ENCODE data around the gene TTBK2. TPM values are rescaled to one million over a fixed set of nuclear protein-coding genes. Genes with fewer than 3 reads are reported as not detected.

Gene TTBK2
- total RNA-seq, 2 donors from 2014 or later = 14.0 to 21.9 TPM

DNA sequence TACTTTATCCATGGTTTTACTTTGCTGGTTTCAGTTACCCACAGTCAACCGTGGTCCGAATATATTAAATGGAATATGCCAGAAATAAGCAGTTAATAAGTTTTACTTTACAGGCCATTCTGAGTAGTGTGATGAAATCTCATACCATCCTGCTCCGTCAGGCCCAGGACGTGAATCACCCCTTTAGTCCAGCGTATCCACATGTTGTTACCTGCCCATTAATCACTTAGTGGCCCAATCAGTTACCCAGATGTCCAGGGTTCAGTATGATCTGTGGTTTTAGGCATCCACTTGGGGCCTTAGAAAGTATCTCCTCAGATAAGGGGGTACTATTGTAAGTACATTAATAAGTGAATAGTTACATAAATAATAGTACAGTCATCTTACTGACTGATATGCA is 88.0 kb downstream of the TTBK2 start:
- H3K4me1 Mint-ChIP-seq (ENCODE audit: low read depth in 2 of 2) = no peaks in the 10 kb centered on the region
- H3K4me3 Mint-ChIP-seq = no peak overlapping the region
- no peak for DNase-seq (ENCODE audit: low spot score)

DNA sequence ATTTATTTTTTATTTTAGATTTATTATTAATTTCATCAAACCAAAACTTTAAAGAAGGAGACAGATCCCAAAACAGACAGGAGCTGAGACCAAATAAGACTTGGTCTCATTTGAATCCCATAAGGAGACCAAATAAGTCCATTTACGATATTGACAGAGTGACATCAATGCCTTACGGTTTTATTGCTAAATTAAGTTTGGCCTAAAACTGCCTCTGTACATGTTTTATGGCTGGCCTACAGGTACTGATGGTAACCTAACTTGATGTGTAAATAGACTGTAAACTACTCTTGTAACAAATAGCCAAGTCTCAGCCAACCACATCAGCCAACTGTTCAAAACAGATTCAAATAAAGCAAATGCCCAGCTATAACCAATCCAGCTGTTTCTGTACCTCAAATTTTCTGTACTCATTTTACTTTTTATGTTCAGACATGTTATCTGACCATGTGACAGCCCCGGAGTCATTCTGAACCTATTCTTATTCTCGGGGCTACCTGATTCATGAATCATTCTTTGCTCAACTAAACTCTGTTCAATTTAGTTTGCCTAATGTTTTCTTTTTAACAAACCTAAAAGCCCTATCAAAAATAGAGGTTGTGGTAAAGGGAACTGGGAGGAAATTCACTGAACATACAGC is 94.2 kb downstream of the TTBK2 start:
- Mint-ChIP-seq H3K36me3 (peaks cover 7% of the 10 kb centered on the region), H3K27ac (no peak overlapping the region), H3K4me3 (no peak overlapping the region), H3K9me3 (no peaks in the 10 kb centered on the region), H3K4me1 (ENCODE audit: low read depth in 2 of 2) (no peaks in the 10 kb centered on the region), H3K27me3 (no peaks in the 10 kb centered on the region)
- ATAC-seq = no peak
- no peak for DNase-seq (ENCODE audit: low spot score)

More for the DNA sequence above, 88.0 kb downstream of the TTBK2 start:
- no peaks in the 10 kb centered on the region for H3K27me3 Mint-ChIP-seq
- no peak for ATAC-seq
- no peaks in the 10 kb centered on the region for H3K36me3 Mint-ChIP-seq
- no peaks in the 10 kb centered on the region for H3K9me3 Mint-ChIP-seq
- H3K27ac Mint-ChIP-seq = no peak overlapping the region

DNA sequence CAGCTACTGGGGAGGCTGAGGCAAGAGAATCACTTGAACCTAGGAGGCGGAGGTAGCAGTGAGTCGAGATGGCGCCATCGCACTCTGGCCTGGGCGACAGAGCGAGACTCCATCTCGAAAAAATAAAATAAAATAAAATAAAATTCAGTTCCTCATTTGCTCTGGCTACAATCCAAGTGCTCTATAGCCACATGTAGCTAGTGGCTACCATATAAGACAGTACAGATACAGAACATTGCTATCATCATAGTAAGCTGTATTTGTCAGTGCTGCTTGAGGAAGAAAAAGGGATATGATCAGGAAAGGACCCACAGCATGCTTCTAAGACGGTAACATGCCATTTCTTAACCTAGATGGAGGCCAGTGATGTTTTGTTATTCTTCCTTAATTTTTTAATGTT is 95.0 kb downstream of the TTBK2 start:
- Mint-ChIP-seq H3K4me1 (ENCODE audit: low read depth in 2 of 2) (no peaks in the 10 kb centered on the region), H3K4me3 (no peak overlapping the region), H3K27ac (no peak overlapping the region), H3K36me3 (peaks cover 7% of the 10 kb centered on the region), H3K9me3 (no peaks in the 10 kb centered on the region), H3K27me3 (no peaks in the 10 kb centered on the region)
- ATAC-seq = no peak
- no peak for DNase-seq (ENCODE audit: low spot score)

DNA sequence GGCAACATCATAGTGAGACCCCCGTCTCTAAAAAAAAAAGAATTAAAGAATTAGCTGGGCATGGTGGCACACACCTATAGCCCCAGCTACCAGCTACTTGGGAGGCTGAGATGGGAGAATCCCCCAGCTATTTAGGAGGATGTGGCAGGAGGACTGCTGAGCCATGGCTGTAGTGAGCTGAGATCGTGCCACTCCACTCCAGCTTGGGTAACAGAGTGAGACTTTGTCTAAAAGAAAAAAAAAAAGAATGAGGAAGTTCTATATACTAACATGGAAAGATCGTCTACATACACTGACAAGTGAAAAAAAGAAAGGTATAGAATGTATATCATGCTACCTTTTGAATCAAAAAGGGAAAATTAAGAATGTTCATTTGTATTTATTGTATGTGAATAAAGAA is 99.8 kb downstream of the TTBK2 start:
- DNase-seq (ENCODE audit: low spot score) = no peak
- Mint-ChIP-seq H3K4me3 (no peak overlapping the region), H3K4me1 (ENCODE audit: low read depth in 2 of 2) (no peaks in the 10 kb centered on the region), H3K9me3 (no peaks in the 10 kb centered on the region), H3K27me3 (no peaks in the 10 kb centered on the region), H3K27ac (no peak overlapping the region), H3K36me3 (no peaks in the 10 kb centered on the region)
- no peak for ATAC-seq

DNA sequence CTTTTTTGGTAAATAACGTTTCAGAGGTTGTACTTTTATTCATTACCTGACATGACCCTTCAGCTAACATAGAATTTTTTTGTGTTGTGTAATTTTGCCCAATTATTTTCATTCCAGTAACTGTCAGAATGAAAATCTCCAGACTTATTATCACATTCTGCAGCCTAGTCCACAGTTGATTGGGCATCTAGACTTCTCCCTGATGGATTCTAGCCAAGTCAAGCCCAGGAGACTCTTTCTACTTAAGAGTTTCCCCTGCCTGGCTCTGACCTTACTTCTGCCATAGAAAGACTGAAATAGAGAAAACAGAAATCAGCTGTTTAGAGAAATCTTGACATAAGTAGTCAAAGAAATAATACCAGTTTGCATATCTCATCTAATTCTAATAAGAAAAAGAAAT is 100.8 kb downstream of the TTBK2 start:
- Mint-ChIP-seq H3K36me3 (no peaks in the 10 kb centered on the region), H3K27ac (no peak overlapping the region), H3K4me1 (ENCODE audit: low read depth in 2 of 2) (no peaks in the 10 kb centered on the region), H3K9me3 (no peaks in the 10 kb centered on the region), H3K4me3 (no peak overlapping the region), H3K27me3 (no peaks in the 10 kb centered on the region)
- ATAC-seq (no peak), DNase-seq (ENCODE audit: low spot score) (no peak)

DNA sequence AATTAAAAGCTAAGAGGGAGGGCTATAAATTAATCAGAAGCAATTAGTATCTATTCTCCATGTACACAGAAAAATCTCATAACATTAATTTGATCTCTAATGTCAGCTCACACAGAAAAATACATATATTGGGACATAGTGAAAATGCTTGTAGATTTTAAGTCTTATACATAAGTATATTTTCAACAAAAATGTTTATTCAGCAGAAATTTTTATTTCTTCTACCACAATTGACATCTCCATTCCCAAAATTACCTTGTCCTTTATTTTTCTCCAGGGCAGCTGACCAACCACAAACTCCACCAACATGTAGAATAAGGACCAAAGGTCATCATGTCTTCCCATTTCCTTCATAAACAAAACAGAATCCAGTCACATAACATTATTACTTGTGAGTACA is 109.1 kb downstream of the TTBK2 start:
- Mint-ChIP-seq H3K9me3 (no peaks in the 10 kb centered on the region), H3K27ac (no peak overlapping the region), H3K4me3 (no peak overlapping the region), H3K27me3 (no peaks in the 10 kb centered on the region), H3K4me1 (ENCODE audit: low read depth in 2 of 2) (no peaks in the 10 kb centered on the region), H3K36me3 (no peaks in the 10 kb centered on the region)
- ATAC-seq (no peak), DNase-seq (ENCODE audit: low spot score) (no peak)

DNA sequence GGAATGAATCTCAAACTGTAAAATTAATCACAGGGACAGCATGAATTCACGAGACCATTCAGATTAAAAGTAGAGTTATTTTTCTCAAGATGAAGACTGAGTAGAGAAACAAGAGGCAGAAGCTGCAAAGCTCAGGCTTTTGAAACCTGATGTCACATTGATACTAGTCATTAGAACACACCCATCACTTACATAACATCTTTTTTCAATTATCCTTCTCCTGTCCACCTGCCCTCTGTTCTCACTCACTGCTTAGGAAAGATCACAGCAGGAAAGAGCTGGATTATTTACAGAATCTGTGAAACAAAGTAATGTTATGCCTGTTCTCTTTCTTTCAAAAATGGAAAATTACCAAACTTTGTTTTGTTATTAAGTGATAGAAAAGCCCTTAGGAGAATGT is 111.7 kb downstream of the TTBK2 start:
- Mint-ChIP-seq H3K36me3 (no peaks in the 10 kb centered on the region), H3K9me3 (no peaks in the 10 kb centered on the region), H3K4me1 (ENCODE audit: low read depth in 2 of 2) (no peaks in the 10 kb centered on the region), H3K4me3 (no peak overlapping the region), H3K27me3 (no peaks in the 10 kb centered on the region), H3K27ac (no peak overlapping the region)
- ATAC-seq (no peak), DNase-seq (ENCODE audit: low spot score) (no peak)

DNA sequence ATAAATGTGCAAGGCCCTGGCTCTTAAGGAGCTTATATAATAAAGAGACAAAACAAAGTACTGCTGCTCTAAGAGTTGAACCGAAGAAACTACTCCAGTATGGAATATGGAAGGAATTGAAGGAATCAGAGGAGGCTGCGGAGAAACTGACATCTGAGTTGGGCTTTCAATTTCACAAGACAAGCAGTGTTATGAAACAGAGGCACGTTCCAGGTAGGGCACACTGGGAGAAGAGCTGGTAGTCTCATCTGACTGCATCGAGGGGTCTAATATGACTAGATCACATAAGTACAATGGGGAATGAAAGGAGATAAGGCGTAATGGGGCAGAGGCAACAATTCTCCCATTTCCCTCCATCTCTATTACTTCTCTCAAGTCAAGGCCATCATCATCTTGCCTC is 115.3 kb downstream of the TTBK2 start:
- H3K36me3 Mint-ChIP-seq = peaks cover 2% of the 10 kb centered on the region
- no peak for DNase-seq (ENCODE audit: low spot score)
- H3K4me3 Mint-ChIP-seq = no peak overlapping the region

DNA sequence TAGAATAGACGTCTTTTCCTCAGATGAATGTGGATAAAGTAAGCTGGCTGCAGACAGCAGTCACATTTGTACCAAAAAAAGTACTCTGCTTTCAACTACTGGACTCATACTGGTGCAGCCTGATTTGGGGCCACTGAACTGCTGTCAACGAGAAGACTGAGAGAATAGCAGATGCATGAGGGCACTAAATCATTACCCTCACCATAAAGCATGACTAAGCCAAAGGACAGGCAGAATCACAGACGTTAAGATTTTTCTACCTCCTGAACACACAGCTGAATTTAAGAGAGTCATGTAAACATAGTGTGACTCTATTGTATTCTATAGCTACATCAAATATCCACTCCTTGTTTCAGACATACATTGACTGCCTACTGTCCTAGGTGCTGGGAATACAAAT is 115.8 kb downstream of the TTBK2 start:
- Mint-ChIP-seq H3K27me3 (no peaks in the 10 kb centered on the region), H3K27ac (no peak overlapping the region), H3K4me3 (no peak overlapping the region), H3K9me3 (no peaks in the 10 kb centered on the region), H3K4me1 (ENCODE audit: low read depth in 2 of 2) (no peaks in the 10 kb centered on the region), H3K36me3 (peaks cover 4% of the 10 kb centered on the region)
- DNase-seq (ENCODE audit: low spot score) = no peak
- ATAC-seq = no peak

More for the DNA sequence above, 115.3 kb downstream of the TTBK2 start:
- H3K4me1 Mint-ChIP-seq (ENCODE audit: low read depth in 2 of 2) = no peaks in the 10 kb centered on the region
- no peaks in the 10 kb centered on the region for H3K27me3 Mint-ChIP-seq
- no peaks in the 10 kb centered on the region for H3K9me3 Mint-ChIP-seq
- no peak for ATAC-seq
- no peak overlapping the region for H3K27ac Mint-ChIP-seq

DNA sequence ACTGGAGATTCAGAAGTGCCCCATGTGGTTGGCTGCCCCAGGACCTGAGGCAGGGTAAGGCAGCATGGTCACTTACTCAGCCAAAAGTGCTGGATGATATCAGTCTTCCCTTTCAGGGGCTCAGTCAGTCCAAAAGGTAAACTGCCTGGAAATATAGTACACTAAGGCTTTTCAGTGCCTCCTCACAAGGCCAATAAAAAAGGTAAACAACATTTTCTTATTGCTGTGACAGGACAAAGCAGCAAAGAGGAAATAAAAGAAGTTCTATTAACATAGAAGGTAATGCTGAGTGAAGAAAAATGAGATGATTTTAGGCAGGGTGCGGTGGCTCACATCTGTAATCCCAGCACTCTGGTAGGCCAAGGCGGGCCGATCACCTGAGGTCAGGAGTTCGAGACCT is 117.1 kb downstream of the TTBK2 start:
- H3K4me3 Mint-ChIP-seq = no peak overlapping the region
- H3K9me3 Mint-ChIP-seq = no peaks in the 10 kb centered on the region
- peaks cover 4% of the 10 kb centered on the region for H3K36me3 Mint-ChIP-seq
- no peaks in the 10 kb centered on the region for H3K27me3 Mint-ChIP-seq
- no peaks in the 10 kb centered on the region for H3K4me1 Mint-ChIP-seq (ENCODE audit: low read depth in 2 of 2)
- no peak overlapping the region for H3K27ac Mint-ChIP-seq
- ATAC-seq (no peak), DNase-seq (ENCODE audit: low spot score) (no peak)

DNA sequence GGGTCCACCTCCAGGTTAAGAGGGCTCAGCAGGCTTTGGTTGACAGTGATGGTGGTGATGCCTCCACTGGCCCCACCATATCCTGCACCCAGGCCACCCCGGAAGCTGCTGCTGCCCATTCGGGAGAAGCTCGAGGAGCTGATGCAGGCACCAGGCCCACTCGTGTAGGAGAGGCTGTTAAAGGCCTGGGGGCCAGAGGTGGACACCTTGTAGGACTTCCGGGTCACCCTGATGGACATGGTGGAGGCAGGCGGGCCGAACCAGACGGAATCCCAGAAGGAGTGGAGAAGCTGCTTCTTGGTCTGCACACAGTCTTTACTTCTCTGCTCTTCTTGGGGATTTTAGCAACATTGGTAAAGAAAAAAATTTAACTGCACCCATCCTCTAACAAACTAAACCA is 118.4 kb downstream of the TTBK2 start:
- H3K27ac Mint-ChIP-seq = no peak overlapping the region
- no peaks in the 10 kb centered on the region for H3K4me1 Mint-ChIP-seq (ENCODE audit: low read depth in 2 of 2)
- peaks cover 4% of the 10 kb centered on the region for H3K36me3 Mint-ChIP-seq

DNA sequence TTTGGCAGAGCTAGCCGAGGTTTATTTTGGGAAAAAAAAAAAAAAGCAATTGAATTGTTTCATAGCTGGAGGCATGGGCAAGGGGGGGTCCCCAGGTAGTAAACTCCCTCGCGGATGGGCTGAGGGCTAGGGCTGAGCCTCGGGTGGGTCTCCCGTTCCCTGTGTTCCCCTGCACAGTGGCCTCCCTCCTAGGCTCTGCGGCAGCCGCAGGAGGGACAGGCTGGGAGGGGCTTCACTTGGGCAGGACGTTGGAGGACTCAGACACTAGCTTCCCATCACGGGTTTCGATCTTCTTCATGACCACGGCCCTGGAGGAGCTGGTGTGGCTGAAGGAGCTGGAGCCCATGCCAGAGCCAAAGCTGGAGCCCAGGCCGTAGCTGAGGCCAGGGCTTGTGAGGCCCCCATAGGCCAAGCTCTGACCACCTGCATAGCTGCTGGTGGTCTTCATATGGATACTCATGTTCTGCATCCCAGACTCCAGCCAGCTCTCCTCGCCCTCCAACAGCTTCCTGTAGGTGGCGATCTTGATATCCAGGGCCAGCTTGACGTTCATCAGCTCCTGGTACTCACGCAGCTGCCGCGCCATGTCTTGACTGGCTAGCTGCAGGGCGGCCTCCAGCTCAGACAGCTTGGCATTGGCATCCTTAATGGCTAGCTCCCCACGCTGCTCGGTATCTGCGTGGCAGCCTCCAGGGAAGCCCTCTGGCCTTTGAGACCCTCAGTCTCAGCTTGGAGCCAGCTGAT is 119.7 kb downstream of the TTBK2 start:
- H3K36me3 Mint-ChIP-seq = peaks cover 4% of the 10 kb centered on the region
- H3K4me3 Mint-ChIP-seq = no peak overlapping the region
- no peak for DNase-seq (ENCODE audit: low spot score)
- no peak overlapping the region for H3K27ac Mint-ChIP-seq
- H3K4me1 Mint-ChIP-seq (ENCODE audit: low read depth in 2 of 2) = peaks cover 5 to 6% of the 10 kb centered on the region in 2 donors
- H3K9me3 Mint-ChIP-seq = no peaks in the 10 kb centered on the region
- no peak for ATAC-seq
- no peaks in the 10 kb centered on the region for H3K27me3 Mint-ChIP-seq

More for the DNA sequence above, 118.4 kb downstream of the TTBK2 start:
- Mint-ChIP-seq H3K4me3 (no peak overlapping the region), H3K9me3 (no peaks in the 10 kb centered on the region), H3K27me3 (no peaks in the 10 kb centered on the region)
- ATAC-seq (no peak), DNase-seq (ENCODE audit: low spot score) (no peak)

DNA sequence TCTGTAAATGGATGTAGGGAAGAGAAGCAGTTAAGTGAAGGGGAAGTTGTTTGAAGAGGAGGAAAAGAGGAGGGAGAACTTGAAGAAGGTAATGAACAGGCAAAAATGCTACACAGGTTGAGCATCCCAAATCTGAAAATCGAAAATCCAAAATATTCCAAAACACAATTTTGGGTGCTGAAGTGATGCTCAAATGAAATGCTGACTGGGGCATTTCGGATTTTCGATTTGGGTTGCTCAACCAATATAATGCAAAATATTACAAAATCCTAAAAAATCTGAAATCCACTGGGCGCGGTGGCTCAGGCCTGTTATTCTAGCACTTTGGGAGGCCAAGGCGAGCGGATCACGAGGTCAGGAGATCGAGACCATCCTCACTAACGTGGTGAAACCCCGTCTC is 121.8 kb downstream of the TTBK2 start:
- Mint-ChIP-seq H3K4me1 (ENCODE audit: low read depth in 2 of 2) (peaks cover 7% of the 10 kb centered on the region in 2 donors), H3K27me3 (no peaks in the 10 kb centered on the region), H3K9me3 (no peaks in the 10 kb centered on the region), H3K4me3 (no peak overlapping the region), H3K36me3 (peaks cover 4% of the 10 kb centered on the region), H3K27ac (no peak overlapping the region)
- DNase-seq (ENCODE audit: low spot score) (no peak), ATAC-seq (no peak)

DNA sequence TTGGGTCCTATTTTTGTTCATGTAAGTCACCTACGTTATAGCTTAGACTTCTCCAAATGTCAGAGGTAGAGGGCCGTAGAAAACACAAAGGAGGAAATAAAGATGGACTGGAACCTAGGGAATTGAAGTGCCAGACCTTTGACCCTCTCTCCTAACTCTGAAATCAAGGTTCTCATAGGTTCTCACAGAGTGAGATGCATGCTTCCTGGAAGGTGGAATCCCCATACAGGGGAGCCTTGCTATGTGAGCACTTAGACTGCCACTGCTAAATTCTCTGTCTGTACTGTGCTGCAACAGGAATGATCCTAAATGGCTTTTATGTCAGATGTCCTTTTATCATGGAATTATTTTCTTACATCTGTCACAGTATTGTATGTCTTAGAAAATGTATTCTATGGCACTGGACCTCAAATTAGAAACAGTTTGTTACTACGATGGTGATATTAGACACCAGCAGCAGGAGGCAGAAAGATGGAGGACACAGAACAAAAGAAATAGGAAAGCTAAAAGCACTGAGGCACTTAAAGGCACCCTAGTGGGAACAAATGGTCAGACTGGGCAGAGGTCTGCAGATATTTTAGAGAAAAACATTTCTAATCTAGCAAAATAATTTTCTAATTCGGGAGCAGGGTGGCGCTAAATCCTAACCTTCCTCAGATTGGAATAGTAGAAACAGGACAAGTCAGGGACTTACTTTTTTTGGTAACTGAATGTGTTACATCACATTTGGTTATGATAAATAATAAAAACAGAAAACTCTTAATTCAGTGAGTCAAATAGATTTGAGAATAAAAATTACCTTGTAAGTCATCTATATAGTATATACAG is 123.4 kb downstream of the TTBK2 start:
- Mint-ChIP-seq H3K27me3 (no peaks in the 10 kb centered on the region), H3K27ac (no peak overlapping the region), H3K4me1 (ENCODE audit: low read depth in 2 of 2) (peaks cover 7% of the 10 kb centered on the region in 2 donors), H3K9me3 (no peaks in the 10 kb centered on the region), H3K4me3 (no peak overlapping the region), H3K36me3 (peaks cover 4% of the 10 kb centered on the region)
- ATAC-seq (no peak), DNase-seq (ENCODE audit: low spot score) (no peak)

All from natural killer cell treated with Interleukin-12 subunit alpha and Interleukin-12 subunit beta and Interleukin-15 and Interleukin-18, amount 100 ng/mL, for 72 hours (primary cell).